ENCODE results near the gene FICD. TPM values are rescaled to one million over a fixed set of nuclear protein-coding genes. Genes with fewer than 3 reads are reported as not detected.

Gene FICD
- total and polyA plus RNA-seq, 7 experiments from 2014 or later: 1.6 to 9.7 (median 4.0) TPM

DNA sequence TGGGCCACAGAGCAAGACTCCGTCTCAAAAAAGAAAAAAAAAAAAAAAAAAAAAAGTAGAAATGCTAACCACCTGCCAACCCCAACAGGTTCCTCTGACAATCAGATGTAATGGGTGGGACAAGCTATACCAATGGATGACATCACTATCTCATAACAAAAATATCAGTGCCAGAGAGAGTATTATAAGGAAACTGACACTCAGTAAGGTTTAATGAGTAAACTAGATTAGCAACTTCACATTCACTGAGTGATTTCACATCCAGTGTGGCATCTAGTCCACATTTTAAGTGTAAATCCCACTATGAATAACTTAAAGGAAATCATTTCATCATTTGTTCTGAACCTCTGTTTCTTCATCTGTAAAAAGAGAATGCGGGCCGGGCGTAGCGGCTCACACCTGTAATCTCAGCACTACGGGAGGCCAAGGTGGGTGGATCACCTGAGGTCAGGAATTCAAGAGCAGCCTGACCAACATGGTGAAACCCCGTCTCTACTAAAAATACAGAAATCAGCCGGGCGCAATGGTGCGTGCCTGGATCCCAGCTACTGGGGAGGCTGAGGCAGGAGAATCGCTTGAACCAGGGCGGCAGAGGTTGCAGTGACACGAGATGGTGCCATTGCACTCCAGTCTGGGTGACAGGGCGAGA, 44.1 kb downstream of the FICD start:
- Histone ChIP-seq H3K4me1 (ENCODE audit: control insufficient read depth in 2 of 2, insufficient read depth in 2 of 2, low read length in 2 of 2) (peaks cover 36 to 55% of the 10 kb centered on the region in 2 donors), H3K36me3 (ENCODE audit: control insufficient read depth in 2 of 3, insufficient read depth in 3 of 3, low read length in 3 of 3) (peaks cover under 1 to 31% (median 4%) of the 10 kb centered on the region in 3 experiments), H3K27ac (ENCODE audit: low read depth, low read length) (peak overlapping the region; percentile 98), H3K27me3 (ENCODE audit: control insufficient read depth in 2 of 2, insufficient read depth in 2 of 2, low read length in 2 of 2) (no peaks in the 10 kb centered on the region), H3K9me3 (ENCODE audit: control insufficient read depth in 2 of 3, low read length in 3 of 3) (no peaks in the 10 kb centered on the region), H3K4me3 (ENCODE audit: low read length) (no peak overlapping the region)
- ATAC-seq (no peak), DNase-seq (no peak)
- Mint-ChIP-seq H3K4me1 (peaks cover 42 to 81% (median 70%) of the 10 kb centered on the region in 7 donors), H3K9me3 (peaks cover 0 to 2% (median 0%) of the 10 kb centered on the region in 11 donors), H3K36me3 (peaks cover 4 to 15% (median 8%) of the 10 kb centered on the region in 5 donors), H3K27ac (peak overlapping the region in 6 of 9 donors; percentile 46 to 98 (median 70)), H3K27me3 (no peaks in the 10 kb centered on the region), H3K4me3 (peak overlapping the region; percentile 58 to 100 (median 100))
- ChIA-PET POLR2A (interaction anchor here (15.1 kb wide), 1 partner anchor 75 kb away, joined by 200 read pairs; the partner anchor contains the start of gene SELPLG), CTCF (no interaction called here)
- intact Hi-C loops (cut with micrococcal nuclease): no loop called here

DNA sequence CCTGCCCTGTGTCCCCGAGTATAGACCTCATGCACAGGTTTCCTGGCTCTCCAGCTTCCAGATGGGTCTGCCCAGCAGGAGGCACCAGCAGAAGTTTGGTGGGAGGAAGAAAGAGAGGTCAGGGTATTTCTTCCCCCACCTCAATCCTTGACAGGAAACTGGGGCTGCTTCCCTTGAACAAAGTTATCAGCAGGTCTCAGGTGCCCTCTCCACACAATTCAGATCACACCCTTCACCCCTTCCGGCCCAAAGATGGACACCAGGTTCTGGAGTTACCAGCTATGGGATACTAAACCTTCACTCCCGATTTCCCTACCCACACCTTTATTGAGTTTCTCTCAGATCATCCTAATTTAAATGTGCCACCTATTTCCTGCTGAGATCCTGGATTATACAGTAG, 44.7 kb downstream of the FICD start:
- Histone ChIP-seq H3K4me3 (ENCODE audit: low read length) (peak overlapping the region; percentile 96), H3K27me3 (ENCODE audit: control insufficient read depth in 2 of 2, insufficient read depth in 2 of 2, low read length in 2 of 2) (no peaks in the 10 kb centered on the region), H3K4me1 (ENCODE audit: control insufficient read depth in 2 of 2, insufficient read depth in 2 of 2, low read length in 2 of 2) (peaks cover 36 to 53% of the 10 kb centered on the region in 2 donors), H3K9me3 (ENCODE audit: control insufficient read depth in 2 of 3, low read length in 3 of 3) (no peaks in the 10 kb centered on the region), H3K36me3 (ENCODE audit: control insufficient read depth in 2 of 3, insufficient read depth in 3 of 3, low read length in 3 of 3) (peaks cover 6 to 37% (median 10%) of the 10 kb centered on the region in 3 experiments), H3K27ac (ENCODE audit: low read depth, low read length) (peak overlapping the region; percentile 98)
- intact Hi-C loops (cut with micrococcal nuclease): loop anchor here (2.0 to 5.0 kb wide), 8 partner anchors 553 to 1602 kb away; partner anchors contain the start of genes TMEM263 (in 2 of the 2), ANKRD13A (in 1 of the 2), CRY1 (in 1 of the 2) and GIT2 (in 1 of the 2)
- CTCF ChIA-PET: interaction anchor here (0.5 to 3.6 kb wide), 2 partner anchors 49 to 57 kb away, joined by 3 to 29 read pairs; no protein-coding TSS in a partner anchor
- H3K9me3 Mint-ChIP-seq: peaks cover 0 to 2% (median 0%) of the 10 kb centered on the region in 11 donors
- POLR2A ChIA-PET: interaction anchor here (2.1 to 15.1 kb wide), 2 partner anchors 58 to 75 kb away, joined by 14 to 200 read pairs; partner anchors contain the start of gene SELPLG
- no peaks in the 10 kb centered on the region for H3K27me3 Mint-ChIP-seq
- H3K36me3 Mint-ChIP-seq: peaks cover 4 to 15% (median 8%) of the 10 kb centered on the region in 5 donors
- H3K4me1 Mint-ChIP-seq: peaks cover 38 to 81% (median 69%) of the 10 kb centered on the region in 7 donors
- no peak for ATAC-seq
- peak overlapping the region; percentile 94 to 100 (median 100) for H3K4me3 Mint-ChIP-seq
- peak overlapping the region; percentile 98 to 100 (median 99) for H3K27ac Mint-ChIP-seq
- DNase-seq: no peak

DNA sequence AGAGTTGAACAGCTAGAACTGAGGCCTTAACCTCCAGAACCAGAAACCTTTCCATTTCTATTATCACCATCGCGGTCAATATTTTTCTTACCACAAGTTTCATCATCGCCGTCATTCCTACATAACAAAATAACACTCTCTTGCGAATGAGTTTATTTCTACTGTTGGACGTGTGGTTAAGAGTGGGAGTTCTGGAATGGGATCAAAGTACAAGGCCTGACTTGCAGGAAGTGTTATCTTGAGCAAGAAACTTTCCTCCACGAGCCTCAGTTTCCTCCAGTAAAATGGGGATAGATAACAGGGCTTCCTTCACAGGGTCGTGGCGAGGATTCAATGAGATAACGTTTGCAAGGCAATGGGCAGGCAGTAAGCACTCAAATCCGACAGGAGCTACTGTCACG, 45.2 kb downstream of the FICD start:
- no peaks in the 10 kb centered on the region for H3K9me3 ChIP-seq (ENCODE audit: control insufficient read depth in 2 of 3, low read length in 3 of 3)
- H3K4me3 Mint-ChIP-seq: peak overlapping the region; percentile 94 to 100 (median 100)
- H3K4me1 Mint-ChIP-seq: peaks cover 32 to 77% (median 63%) of the 10 kb centered on the region in 7 donors

DNA sequence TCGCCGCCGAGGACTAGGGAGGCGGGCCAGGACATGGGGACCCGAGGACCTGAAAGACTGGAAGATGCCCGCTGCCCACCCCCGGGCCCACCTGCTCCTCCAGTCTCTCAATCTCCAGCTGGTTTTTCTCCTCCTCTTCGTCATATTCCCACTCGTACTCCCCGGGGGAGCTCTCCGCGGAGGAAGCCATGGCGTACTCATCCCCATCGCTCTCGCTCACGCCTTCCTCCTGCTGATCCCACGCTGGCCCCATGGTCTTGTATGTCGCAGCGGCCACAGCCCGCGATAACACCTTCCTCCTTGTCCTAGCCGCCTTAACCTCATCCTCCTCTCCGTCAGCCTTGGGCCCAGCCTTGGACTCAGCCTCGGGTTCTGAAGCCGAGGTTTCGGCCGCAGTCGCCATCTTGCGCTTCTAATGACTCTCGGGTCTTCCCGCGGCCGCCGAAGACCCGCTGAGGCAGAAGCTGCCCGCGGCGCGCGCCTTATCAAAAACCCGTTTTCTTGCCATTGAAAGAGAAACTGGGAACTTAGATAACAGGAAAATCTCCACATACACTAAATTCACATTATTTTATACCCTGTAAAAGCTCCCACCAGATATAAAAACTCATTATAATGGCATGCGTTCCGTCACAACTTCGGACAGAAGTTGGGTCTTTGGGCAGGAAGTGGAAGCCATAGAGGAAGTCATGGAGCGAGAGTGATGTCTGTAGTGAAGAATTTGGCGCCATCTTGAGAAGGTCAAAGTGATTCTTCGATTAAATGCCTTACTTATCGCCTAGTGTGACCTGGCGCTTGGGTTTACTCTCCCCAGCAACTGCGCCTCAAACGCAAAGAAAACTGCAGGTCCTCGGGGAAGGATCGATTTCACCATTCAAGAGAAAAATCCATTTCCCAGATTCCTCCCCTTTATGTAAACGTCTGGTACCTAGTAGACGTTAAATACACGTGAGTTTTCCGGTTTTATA, 46.0 kb downstream of the FICD start, which contains the start of gene SART3:
SART3 (minus strand) TSS at position 422 of the 968 bp plus-strand sequence; CDS start at position 403, 19 bp downstream.
- POLR2A ChIA-PET: interaction anchor here (0.9 to 15.1 kb wide), 9 partner anchors 9 to 1337 kb away, joined by 3 to 200 read pairs (median 7); partner anchors contain the start of genes FICD, SELPLG and SSH1
- H3K9me3 ChIP-seq (ENCODE audit: control insufficient read depth in 2 of 3, low read length in 3 of 3): no peaks in the 10 kb centered on the region
- peak within 1 kb of the TSS; percentile 96 for H3K4me3 ChIP-seq (ENCODE audit: low read length)
- H3K27me3 Mint-ChIP-seq: no peaks in the 10 kb centered on the region
- peak within 1 kb of the TSS; percentile 98 for H3K27ac ChIP-seq (ENCODE audit: low read depth, low read length)
- intact Hi-C loops (cut with micrococcal nuclease): loop anchor here (1.0 to 5.0 kb wide), 13 partner anchors 46 to 1604 kb away; partner anchors contain the start of genes FICD (in 2 of the 2), PWP1 (in 2 of the 2), TMEM263 (in 2 of the 2) and ANKRD13A (in 1 of the 2)
- CTCF ChIA-PET: interaction anchor here (0.6 to 3.6 kb wide), 5 partner anchors 16 to 73 kb away, joined by 3 to 29 read pairs (median 4); no protein-coding TSS in a partner anchor
- ATAC-seq (peak; percentile 66), DNase-seq (peak; percentile 67 to 91 (median 87))
- H3K36me3 ChIP-seq (ENCODE audit: control insufficient read depth in 2 of 3, insufficient read depth in 3 of 3, low read length in 3 of 3): peaks cover 15 to 48% (median 16%) of the 10 kb centered on the region in 3 experiments
- H3K4me1 ChIP-seq (ENCODE audit: control insufficient read depth in 2 of 2, insufficient read depth in 2 of 2, low read length in 2 of 2): peaks cover 32 to 49% of the 10 kb centered on the region in 2 donors
- H3K27ac Mint-ChIP-seq: peak within 1 kb of the TSS; percentile 98 to 100 (median 99)
- peaks cover 4 to 14% (median 8%) of the 10 kb centered on the region in 5 donors for H3K36me3 Mint-ChIP-seq
- peaks cover 0 to 2% (median 0%) of the 10 kb centered on the region in 11 donors for H3K9me3 Mint-ChIP-seq
- H3K4me3 Mint-ChIP-seq: peak within 1 kb of the TSS; percentile 94 to 100 (median 100)
- peaks cover 33 to 76% (median 63%) of the 10 kb centered on the region in 7 donors for H3K4me1 Mint-ChIP-seq
- no peaks in the 10 kb centered on the region for H3K27me3 ChIP-seq (ENCODE audit: control insufficient read depth in 2 of 2, insufficient read depth in 2 of 2, low read length in 2 of 2)

More for the DNA sequence above, 45.2 kb downstream of the FICD start:
- no peak for ATAC-seq
- no peak for DNase-seq
- Histone ChIP-seq H3K27ac (ENCODE audit: low read depth, low read length) (peak overlapping the region; percentile 98), H3K36me3 (ENCODE audit: control insufficient read depth in 2 of 3, insufficient read depth in 3 of 3, low read length in 3 of 3) (peaks cover 12 to 42% (median 14%) of the 10 kb centered on the region in 3 experiments), H3K4me1 (ENCODE audit: control insufficient read depth in 2 of 2, insufficient read depth in 2 of 2, low read length in 2 of 2) (peaks cover 35 to 48% of the 10 kb centered on the region in 2 donors), H3K4me3 (ENCODE audit: low read length) (peak overlapping the region; percentile 96), H3K27me3 (ENCODE audit: control insufficient read depth in 2 of 2, insufficient read depth in 2 of 2, low read length in 2 of 2) (no peaks in the 10 kb centered on the region)
- intact Hi-C loops (cut with micrococcal nuclease): loop anchor here (2.0 to 5.0 kb wide), 8 partner anchors 552 to 1603 kb away; partner anchors contain the start of genes TMEM263 (in 2 of the 2), ANKRD13A (in 1 of the 2), CRY1 (in 1 of the 2) and GIT2 (in 1 of the 2)
- CTCF ChIA-PET: interaction anchor here (0.5 to 3.6 kb wide), 4 partner anchors 17 to 74 kb away, joined by 3 to 29 read pairs (median 4); no protein-coding TSS in a partner anchor
- H3K27ac Mint-ChIP-seq: peak overlapping the region; percentile 98 to 100 (median 99)
- peaks cover 0 to 2% (median 0%) of the 10 kb centered on the region in 11 donors for H3K9me3 Mint-ChIP-seq
- H3K36me3 Mint-ChIP-seq: peaks cover 4 to 16% (median 8%) of the 10 kb centered on the region in 5 donors
- H3K27me3 Mint-ChIP-seq: no peaks in the 10 kb centered on the region
- POLR2A ChIA-PET: interaction anchor here (1.2 to 15.1 kb wide), 6 partner anchors 8 to 297 kb away, joined by 3 to 200 read pairs (median 9); partner anchors contain the start of genes FICD, SELPLG and SSH1

DNA sequence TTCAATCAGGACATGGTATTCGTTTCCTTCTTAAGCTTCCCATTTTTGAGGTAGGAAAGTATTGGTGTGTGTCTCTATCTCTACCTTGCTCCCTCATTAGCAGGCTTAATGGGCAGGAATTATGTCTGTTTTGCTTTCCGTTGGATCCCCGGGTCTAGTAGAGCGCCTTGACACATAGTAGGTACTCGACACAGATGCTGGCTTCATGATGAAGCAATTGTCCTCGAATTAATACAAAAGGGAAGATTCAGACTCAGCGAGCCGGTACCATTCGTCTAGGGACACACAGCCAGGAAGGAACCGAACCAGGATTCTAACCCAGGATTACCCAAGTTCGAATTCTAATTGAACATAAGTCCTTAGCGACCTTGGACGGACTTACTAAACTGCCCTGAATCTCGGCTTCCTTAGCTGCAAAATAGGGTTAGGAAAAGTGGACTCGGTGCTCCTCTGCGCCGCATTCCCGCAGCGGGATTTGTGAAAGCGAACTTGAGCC, 46.8 kb downstream of the FICD start:
- Histone ChIP-seq H3K27me3 (ENCODE audit: control insufficient read depth in 2 of 2, insufficient read depth in 2 of 2, low read length in 2 of 2) (no peaks in the 10 kb centered on the region), H3K4me1 (ENCODE audit: control insufficient read depth in 2 of 2, insufficient read depth in 2 of 2, low read length in 2 of 2) (peaks cover 27 to 45% of the 10 kb centered on the region in 2 donors), H3K36me3 (ENCODE audit: control insufficient read depth in 2 of 3, insufficient read depth in 3 of 3, low read length in 3 of 3) (peaks cover 22 to 51% (median 24%) of the 10 kb centered on the region in 3 experiments), H3K27ac (ENCODE audit: low read depth, low read length) (peak overlapping the region; percentile 98), H3K4me3 (ENCODE audit: low read length) (peak overlapping the region; percentile 96), H3K9me3 (ENCODE audit: control insufficient read depth in 2 of 3, low read length in 3 of 3) (no peaks in the 10 kb centered on the region)
- no peaks in the 10 kb centered on the region for H3K27me3 Mint-ChIP-seq
- H3K27ac Mint-ChIP-seq: peak overlapping the region; percentile 98 to 100 (median 99)
- CTCF ChIA-PET: interaction anchor here (0.6 to 5.8 kb wide), 12 partner anchors 9 to 241 kb away, joined by 3 to 74 read pairs (median 5); partner anchors contain the start of gene SELPLG
- peaks cover 4 to 13% (median 9%) of the 10 kb centered on the region in 5 donors for H3K36me3 Mint-ChIP-seq
- intact Hi-C loops (cut with micrococcal nuclease): loop anchor here (1.0 to 5.0 kb wide), 20 partner anchors 47 to 1605 kb away; partner anchors contain the start of genes FICD (in 2 of the 2), PRDM4 (in 2 of the 2), PWP1 (in 2 of the 2) and TMEM263 (in 2 of the 2)
- H3K9me3 Mint-ChIP-seq: peaks cover 0 to 2% (median 0%) of the 10 kb centered on the region in 11 donors
- H3K4me1 Mint-ChIP-seq: peaks cover 29 to 76% (median 63%) of the 10 kb centered on the region in 7 donors
- DNase-seq: no peak
- no peak for ATAC-seq
- peak overlapping the region; percentile 94 to 100 (median 100) for H3K4me3 Mint-ChIP-seq
- POLR2A ChIA-PET: interaction anchor here (0.8 to 15.1 kb wide), 13 partner anchors 8 to 490 kb away, joined by 3 to 200 read pairs (median 6); partner anchors contain the start of genes FICD, SELPLG, SSH1 and USP30

All from naive thymus-derived CD4-positive, alpha-beta T cell (primary cell).